Trophoblast cell (in vitro differentiated cells and primary cell): ENCODE results near the gene IER5.

Source experiments
- DNase-seq, 2 donors: peaks; one replicate each; pipeline ENCODE4 v3.0.0-alpha.2; 2016
- H2AFZ ChIP-seq: 2 replicates; pipeline ENCODE4 v1.6.1; 2013; ENCODE audit warnings: low read length, moderate library complexity, mild to moderate bottlenecking; ENCODE audit not compliant: insufficient read depth, poor library complexity
- H2AK5ac ChIP-seq: 2 replicates; pipeline ENCODE4 v1.6.1; 2013; ENCODE audit warnings: mild to moderate bottlenecking, low read length
- H2BK120ac ChIP-seq: 2 replicates; pipeline ENCODE4 v1.6.1; 2013; ENCODE audit warnings: low read length, mild to moderate bottlenecking, moderate library complexity; ENCODE audit not compliant: insufficient read depth, poor library complexity
- H2BK12ac ChIP-seq: 2 replicates; pipeline ENCODE4 v1.6.1; 2013; ENCODE audit warnings: mild to moderate bottlenecking, low read length, moderate library complexity
- H2BK5ac ChIP-seq: 2 replicates; pipeline ENCODE4 v1.6.1; 2013; ENCODE audit warnings: low read length, low read depth, moderate library complexity, mild to moderate bottlenecking; ENCODE audit not compliant: poor library complexity
- H3K14ac ChIP-seq: 2 replicates; pipeline ENCODE4 v1.6.1; 2013; ENCODE audit warnings: mild to moderate bottlenecking, low read length
- H3K18ac ChIP-seq: 2 replicates; pipeline ENCODE4 v1.6.1; 2013; ENCODE audit warnings: mild to moderate bottlenecking, low read length
- H3K23ac ChIP-seq: 2 replicates; pipeline ENCODE4 v1.6.1; 2013; ENCODE audit warnings: low read length
- H3K27ac ChIP-seq: 2 replicates; pipeline ENCODE4 v1.5.1; 2013; ENCODE audit warnings: low read depth, mild to moderate bottlenecking, inconsistent platforms, low read length, moderate library complexity
- H3K27me3 ChIP-seq: 2 replicates; pipeline ENCODE4 v1.6.1; 2013; ENCODE audit warnings: inconsistent platforms, mild to moderate bottlenecking, low read length, moderate library complexity; ENCODE audit not compliant: insufficient read depth
- H3K36me3 ChIP-seq, 2 experiments: 1 replicate in 1 of 2; 2 replicates in 1 of 2; pipeline ENCODE4 v1.6.1; 2013; ENCODE audit warnings: low read length in 2 of 2, mild to moderate bottlenecking in 2 of 2, moderate library complexity in 1 of 2; ENCODE audit not compliant: insufficient read depth in 2 of 2, control insufficient read depth in 1 of 2
- H3K4ac ChIP-seq: 2 replicates; pipeline ENCODE4 v1.6.1; 2013; ENCODE audit warnings: low read depth, mild to moderate bottlenecking, low read length, moderate library complexity
- H3K4me1 ChIP-seq, 2 experiments: 1 replicate in 1 of 2; 2 replicates in 1 of 2; pipeline ENCODE4 v1.6.1; 2013; ENCODE audit warnings: low read length in 2 of 2, mild to moderate bottlenecking in 2 of 2, moderate library complexity in 1 of 2; ENCODE audit not compliant: insufficient read depth in 2 of 2, control insufficient read depth in 1 of 2
- H3K4me2 ChIP-seq: 2 replicates; pipeline ENCODE4 v1.6.1; 2013; ENCODE audit warnings: inconsistent platforms, mild to moderate bottlenecking, low read length, moderate library complexity
- H3K4me3 ChIP-seq: 2 replicates; pipeline ENCODE4 v1.5.1; 2013; ENCODE audit warnings: mild to moderate bottlenecking, low read depth, low read length, inconsistent platforms
- H3K79me1 ChIP-seq: one replicate; pipeline ENCODE4 v1.6.1; 2013; ENCODE audit warnings: low read length
- H3K79me2 ChIP-seq: 2 replicates; pipeline ENCODE4 v1.6.1; 2013; ENCODE audit warnings: low read length, mild to moderate bottlenecking; ENCODE audit not compliant: control insufficient read depth, insufficient read depth, poor library complexity
- H3K9ac ChIP-seq: 2 replicates; pipeline ENCODE4 v1.6.1; 2013; ENCODE audit warnings: mild to moderate bottlenecking, low read length
- H3K9me3 ChIP-seq: 2 replicates; pipeline ENCODE4 v1.6.1; 2013; ENCODE audit warnings: low read depth, mild to moderate bottlenecking, control low read depth, inconsistent platforms, low read length; ENCODE audit not compliant: insufficient read depth
- H4K12ac ChIP-seq: 2 replicates; pipeline ENCODE4 v1.6.1; 2013; ENCODE audit warnings: low read depth, mild to moderate bottlenecking, low read length, moderate library complexity
- H4K8ac ChIP-seq: 2 replicates; pipeline ENCODE4 v1.6.1; 2013; ENCODE audit warnings: low read depth, mild to moderate bottlenecking, low read length, moderate library complexity
- H4K91ac ChIP-seq: one replicate; pipeline ENCODE4 v1.6.1; 2013; ENCODE audit warnings: low read depth, mild to moderate bottlenecking, low read length, moderate library complexity
- WGBS: extraction: QIAGEN DNeasy Blood & Tissue Kit; methylation state at CpG from one replicate; pipeline ENCODE4 v1.1.7; 2013; ENCODE audit warnings: missing lambda C conversion rate; ENCODE audit not compliant: insufficient read length, insufficient coverage; ENCODE audit errors: extremely low coverage; 5-methylcytosine and 5-hydroxymethylcytosine counted together

The IER5 gene

GRCh38 chr1:181137217-181137743 lies 48.8 kb downstream of the IER5 start:
- Histone ChIP-seq H3K79me1 (peaks cover 24% of the 10 kb centered on the region), H2BK120ac (no peak overlapping the region), H3K27me3 (no peaks in the 10 kb centered on the region), H2BK12ac (no peak overlapping the region), H3K4me1 (peaks cover 25 to 27% of the 10 kb centered on the region in 2 experiments), H3K9me3 (peaks cover 3% of the 10 kb centered on the region), H3K9ac (no peak overlapping the region), H4K8ac (no peak overlapping the region), H3K23ac (no peak overlapping the region), H3K4me2 (no peak overlapping the region), H4K12ac (no peak overlapping the region), H3K79me2 (peaks cover 4% of the 10 kb centered on the region), H2AK5ac (peak overlapping the region; percentile 15), H3K4ac (no peak overlapping the region), H2BK5ac (no peak overlapping the region), H3K36me3 (no peaks in the 10 kb centered on the region), H3K4me3 (no peak overlapping the region), H3K18ac (no peak overlapping the region), H4K91ac (peak overlapping the region; percentile 54), H3K27ac (no peak overlapping the region), H2AFZ (no peak overlapping the region), H3K14ac (no peak overlapping the region)
- no CpG with 5 or more reads among the region's 12 CpGs for WGBS
- DNase-seq: no peak

- no peak overlapping the region for H3K14ac ChIP-seq
Observed at GRCh38 chr1:181139631-181140061, 51.1 kb downstream of the IER5 start.

DNA sequence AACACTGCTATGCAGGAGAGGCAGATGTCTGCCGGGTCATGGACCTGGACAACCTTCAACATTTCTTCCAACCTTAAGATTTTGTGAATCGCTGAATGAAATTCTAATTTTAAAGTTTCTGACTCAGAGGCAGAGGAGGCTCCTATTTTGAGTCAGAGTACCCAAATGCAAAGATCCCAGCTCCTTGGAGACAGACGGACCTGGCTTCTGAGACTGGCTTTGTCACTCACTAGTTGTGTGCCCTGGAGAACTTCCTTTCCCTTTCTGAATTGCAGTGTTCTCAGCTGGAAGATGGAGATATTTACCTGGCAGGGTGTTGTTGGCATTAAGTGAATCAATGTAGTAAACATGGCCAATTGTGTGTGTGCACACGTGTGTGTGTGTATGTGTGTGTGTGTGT lies 51.9 kb downstream of the IER5 start:
- H4K91ac ChIP-seq: no peak overlapping the region

More at GRCh38 chr1:181139631-181140061, 51.1 kb downstream of the IER5 start:
- Histone ChIP-seq H3K4me2 (no peak overlapping the region), H3K4ac (no peak overlapping the region), H2BK12ac (no peak overlapping the region), H3K18ac (no peak overlapping the region), H2AK5ac (peak overlapping the region; percentile 30), H4K12ac (no peak overlapping the region), H3K4me3 (no peak overlapping the region), H4K8ac (no peak overlapping the region), H3K79me1 (peaks cover 20% of the 10 kb centered on the region), H3K23ac (no peak overlapping the region), H3K27ac (no peak overlapping the region), H3K36me3 (no peaks in the 10 kb centered on the region), H4K91ac (no peak overlapping the region), H2BK5ac (no peak overlapping the region), H3K79me2 (peaks cover 4% of the 10 kb centered on the region), H3K4me1 (peaks cover 19 to 21% of the 10 kb centered on the region in 2 experiments), H3K9ac (no peak overlapping the region), H2AFZ (no peak overlapping the region), H2BK120ac (no peak overlapping the region), H3K27me3 (no peaks in the 10 kb centered on the region), H3K9me3 (peaks cover 3% of the 10 kb centered on the region)
- WGBS: no CpG with 5 or more reads among the region's 5 CpGs
- peak in 1 of 2 donors; percentile 39 for DNase-seq

GRCh38 chr1:181140891-181141290 lies 52.4 kb downstream of the IER5 start:
- Histone ChIP-seq H3K4me3 (no peak overlapping the region), H2AK5ac (no peak overlapping the region)

More for the DNA sequence above, 51.9 kb downstream of the IER5 start:
- Histone ChIP-seq H3K79me1 (peaks cover 12% of the 10 kb centered on the region), H3K4me3 (no peak overlapping the region), H3K23ac (no peak overlapping the region), H4K8ac (no peak overlapping the region), H2BK120ac (no peak overlapping the region), H3K4ac (no peak overlapping the region), H2BK5ac (no peak overlapping the region), H3K4me1 (peaks cover 12 to 15% of the 10 kb centered on the region in 2 experiments), H3K79me2 (no peaks in the 10 kb centered on the region), H3K36me3 (no peaks in the 10 kb centered on the region), H4K12ac (no peak overlapping the region), H3K27me3 (no peaks in the 10 kb centered on the region), H3K18ac (no peak overlapping the region), H2AK5ac (no peak overlapping the region), H2BK12ac (peak overlapping the region; percentile 10), H3K9ac (no peak overlapping the region), H2AFZ (no peak overlapping the region), H3K27ac (no peak overlapping the region), H3K9me3 (peaks cover 3% of the 10 kb centered on the region), H3K4me2 (no peak overlapping the region), H3K14ac (no peak overlapping the region)
- no peak for DNase-seq
- no CpG with 5 or more reads among the region's 4 CpGs for WGBS

More at GRCh38 chr1:181140891-181141290, 52.4 kb downstream of the IER5 start:
- Histone ChIP-seq H2BK12ac (no peak overlapping the region), H3K79me2 (no peaks in the 10 kb centered on the region), H4K91ac (no peak overlapping the region), H3K18ac (no peak overlapping the region), H3K27me3 (no peaks in the 10 kb centered on the region), H4K12ac (no peak overlapping the region), H3K14ac (no peak overlapping the region), H3K36me3 (no peaks in the 10 kb centered on the region), H3K4ac (no peak overlapping the region), H3K23ac (no peak overlapping the region), H2BK120ac (no peak overlapping the region), H3K79me1 (peaks cover 12% of the 10 kb centered on the region), H2BK5ac (no peak overlapping the region), H3K4me2 (no peak overlapping the region), H4K8ac (no peak overlapping the region), H3K9ac (no peak overlapping the region), H3K4me1 (peaks cover 10 to 14% of the 10 kb centered on the region in 2 experiments), H3K27ac (no peak overlapping the region), H3K9me3 (peaks cover 4% of the 10 kb centered on the region), H2AFZ (no peak overlapping the region)
- no CpG with 5 or more reads among the region's 3 CpGs for WGBS
- no peak for DNase-seq
